ENCODE results near the gene KMT5B.

DNA sequence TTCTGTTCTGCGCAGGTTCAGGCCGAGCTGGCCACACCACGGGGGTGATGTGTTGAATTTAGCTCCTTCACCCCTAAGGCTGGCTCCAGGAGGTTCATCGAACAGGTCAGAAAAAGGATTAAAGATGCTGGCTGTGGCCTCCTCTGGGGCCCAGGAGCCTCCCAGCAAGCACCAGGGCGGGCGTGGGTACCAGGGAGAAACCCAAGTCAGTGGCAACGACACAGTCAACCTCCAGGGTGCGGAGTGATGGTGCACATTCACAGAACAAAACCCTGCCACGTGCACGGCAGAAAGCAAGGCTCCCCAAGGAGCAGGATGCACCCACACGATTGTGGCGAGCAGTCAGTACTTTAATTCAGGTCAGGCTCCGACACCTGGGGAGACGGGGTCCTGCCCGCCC is 47.9 kb upstream of the KMT5B start:
- no peak for TF ChIP-seq POLR2AphosphoS5 (IDR thresholded peaks at IDR 0.05)
- TF ChIP-seq, protein P1, sequence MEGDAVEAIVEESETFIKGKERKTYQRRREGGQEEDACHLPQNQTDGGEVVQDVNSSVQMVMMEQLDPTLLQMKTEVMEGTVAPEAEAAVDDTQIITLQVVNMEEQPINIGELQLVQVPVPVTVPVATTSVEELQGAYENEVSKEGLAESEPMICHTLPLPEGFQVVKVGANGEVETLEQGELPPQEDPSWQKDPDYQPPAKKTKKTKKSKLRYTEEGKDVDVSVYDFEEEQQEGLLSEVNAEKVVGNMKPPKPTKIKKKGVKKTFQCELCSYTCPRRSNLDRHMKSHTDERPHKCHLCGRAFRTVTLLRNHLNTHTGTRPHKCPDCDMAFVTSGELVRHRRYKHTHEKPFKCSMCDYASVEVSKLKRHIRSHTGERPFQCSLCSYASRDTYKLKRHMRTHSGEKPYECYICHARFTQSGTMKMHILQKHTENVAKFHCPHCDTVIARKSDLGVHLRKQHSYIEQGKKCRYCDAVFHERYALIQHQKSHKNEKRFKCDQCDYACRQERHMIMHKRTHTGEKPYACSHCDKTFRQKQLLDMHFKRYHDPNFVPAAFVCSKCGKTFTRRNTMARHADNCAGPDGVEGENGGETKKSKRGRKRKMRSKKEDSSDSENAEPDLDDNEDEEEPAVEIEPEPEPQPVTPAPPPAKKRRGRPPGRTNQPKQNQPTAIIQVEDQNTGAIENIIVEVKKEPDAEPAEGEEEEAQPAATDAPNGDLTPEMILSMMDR (IDR thresholded peaks at IDR 0.05), result no peak
